ENCODE results near the gene SIPA1L3.

GRCh38 chr19:37998801-37999308, 91.8 kb downstream of the SIPA1L3 start:
- no peak for TF ChIP-seq CTCF (IDR thresholded peaks at IDR 0.05; ENCODE audit: poor library complexity)
- TF ChIP-seq EZH2 (IDR thresholded peaks at IDR 0.05; ENCODE audit: borderline replicate concordance) = no peak
